RKO (cell line): ENCODE data around the gene MS4A1.
"Not testable (repeated sequence)": the region's sequence is repeated elsewhere in the genome, so short reads cannot be mapped to it uniquely, and the experiment has no call there.

Experiments used
- DNase-seq: peaks from one replicate; pipeline ENCODE4 v3.0.0-alpha.2; 2016; ENCODE audit warnings: low spot score

The MS4A1 gene

DNA sequence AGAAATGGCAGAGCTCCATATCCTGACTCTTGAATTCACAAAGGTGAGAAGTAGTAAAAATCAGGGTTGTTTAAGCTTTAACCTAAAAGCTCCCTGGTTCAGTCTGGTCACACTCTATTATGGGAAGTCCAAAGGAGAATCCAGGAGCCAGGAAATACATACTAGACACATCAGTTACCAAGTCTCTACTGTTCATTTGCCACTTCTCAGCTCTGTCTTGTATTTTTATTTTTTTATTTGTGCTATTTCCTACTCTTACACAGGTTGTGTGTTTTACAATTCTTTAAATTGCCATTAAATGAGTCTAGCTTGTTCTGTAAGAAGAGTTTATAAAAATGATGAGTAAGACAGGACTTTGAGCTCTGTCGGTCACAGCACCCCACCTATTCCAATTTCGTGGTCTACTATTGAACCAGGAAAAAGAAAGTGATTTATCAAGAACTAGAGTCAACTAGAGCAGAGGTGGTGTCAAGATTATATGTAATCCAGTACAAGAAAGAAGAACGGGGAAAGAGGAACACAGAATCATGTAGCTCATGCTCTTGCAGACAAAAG is 46.7 kb downstream of the MS4A1 start:
- no peak for DNase-seq

GRCh38 chr11:60504219-60504905 is 48.7 kb downstream of the MS4A1 start:
- DNase-seq: no peak

- not testable (repeated sequence) for DNase-seq
These were observed 54.0 kb downstream of the MS4A1 start for GRCh38 chr11:60509609-60510008.

GRCh38 chr11:60510209-60510608 is 54.6 kb downstream of the MS4A1 start:
- not testable (repeated sequence) for DNase-seq

GRCh38 chr11:60511393-60511792 is 55.7 kb downstream of the MS4A1 start:
- DNase-seq: no peak

DNA sequence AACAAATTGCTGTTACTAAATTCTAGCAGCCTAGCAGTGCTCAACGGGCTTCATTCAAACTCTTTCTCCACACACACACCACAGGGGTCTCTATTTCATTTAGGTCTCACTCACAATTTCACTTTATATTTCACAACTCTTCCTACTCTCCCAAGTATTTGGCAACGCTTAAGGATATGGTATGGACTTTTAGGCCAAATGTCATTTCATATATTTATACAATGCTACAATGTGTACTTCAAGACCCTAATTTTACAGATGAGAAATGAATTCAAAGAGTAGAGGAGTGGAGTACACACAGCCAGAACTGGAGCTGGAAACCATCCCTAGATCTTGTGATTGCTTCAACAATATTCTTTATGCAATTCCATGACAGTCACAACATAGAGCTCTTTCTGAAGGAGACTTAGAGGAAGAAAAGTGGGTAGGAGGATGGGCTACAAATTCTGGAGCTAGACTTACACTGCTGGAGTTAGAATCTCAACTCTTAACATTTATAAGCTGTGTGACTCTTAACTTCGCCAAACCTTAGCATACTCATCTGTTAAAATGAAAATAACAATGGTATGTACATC is 57.1 kb downstream of the MS4A1 start:
- no peak for DNase-seq

DNA sequence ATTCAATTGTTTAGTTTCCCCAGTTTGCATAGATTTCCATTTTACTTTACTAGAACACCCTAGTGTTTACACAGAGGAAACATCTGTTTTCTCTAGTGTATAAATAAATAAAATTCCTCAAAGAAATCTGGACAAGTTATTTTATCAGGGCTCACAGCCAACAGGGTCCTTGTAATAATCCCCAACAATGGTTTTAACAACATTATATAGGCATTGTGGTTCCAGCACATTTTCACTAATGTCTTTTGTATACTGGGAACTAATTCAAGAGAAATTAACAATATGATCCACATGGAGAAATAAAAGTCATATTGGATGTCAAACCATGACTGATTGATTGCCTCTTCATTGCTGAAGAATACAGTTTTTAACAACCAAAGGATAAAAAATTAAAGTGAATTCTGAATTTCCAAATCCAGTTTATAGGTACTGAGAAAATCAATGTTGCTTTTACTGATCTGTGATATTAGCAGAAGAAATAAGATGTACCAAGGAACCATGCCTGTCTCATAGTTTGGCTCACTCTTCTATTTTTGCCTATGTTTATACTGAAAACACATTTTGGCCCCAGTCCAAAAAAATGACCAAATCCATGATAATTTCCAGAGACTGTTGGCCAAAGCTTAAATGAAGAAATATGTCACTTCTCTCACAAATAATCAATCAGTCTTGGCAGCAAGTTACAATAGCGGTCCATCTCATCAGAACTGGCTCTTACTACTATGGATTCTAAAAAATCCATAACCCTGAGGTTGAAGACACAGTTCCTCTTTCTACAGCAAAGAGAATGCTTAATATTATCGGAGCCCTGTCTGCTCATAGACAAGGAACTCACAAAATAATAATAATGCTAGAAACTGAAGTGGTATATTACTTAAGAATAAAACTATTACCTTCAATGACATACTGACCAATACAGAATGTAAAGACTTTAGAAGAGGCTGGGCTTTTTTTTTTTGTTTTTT is 58.1 kb downstream of the MS4A1 start:
- DNase-seq: no peak

GRCh38 chr11:60515144-60515855 is 59.7 kb downstream of the MS4A1 start, which contains the start of gene MS4A13:
MS4A13 (plus strand) TSS chr11:60515392; CDS start chr11:60518084, 2,692 bp downstream.
- no peak for DNase-seq
